Peyer's patch (tissue), 4 donors: ENCODE measurements around the gene FBN1. TPM values are rescaled to one million over a fixed set of nuclear protein-coding genes. Genes with fewer than 3 reads are reported as not detected.

Source experiments
- DNase-seq, 3 donors: peaks; one replicate each; pipeline ENCODE4 v3.0.0-alpha.2; 2017 to 2019
- H3K27ac ChIP-seq, 4 donors: fragments of 200-600 bp; sonication (generic); one replicate each; pipeline ENCODE4 v1.5.1; 2016 to 2019
- H3K27me3 ChIP-seq, 2 donors: fragments of 200-600 bp; sonication (generic); one replicate each; pipeline ENCODE4 v1.5.1; 2019
- H3K36me3 ChIP-seq, 3 donors: fragments of 200-600 bp; sonication (generic); one replicate each; pipeline ENCODE4 v1.5.1; 2016 to 2019
- H3K4me1 ChIP-seq, 4 donors: fragments of 200-600 bp; sonication (generic); one replicate each; pipeline ENCODE4 v1.5.1; 2016 to 2019
- H3K4me3 ChIP-seq, 4 donors: fragments of 200-600 bp; sonication (generic); 1 replicate in 3 of 4; 2 replicates in 1 of 4; pipeline ENCODE4 v1.5.1; 2016 to 2019; ENCODE audit warnings: mild to moderate bottlenecking in 1 of 4
- H3K9me3 ChIP-seq, 4 donors: fragments of 200-600 bp; sonication (generic); one replicate each; pipeline ENCODE4 v1.5.1; 2016 to 2019; ENCODE audit warnings: mild to moderate bottlenecking in 1 of 4
- CTCF ChIP-seq, 6 experiments: fragments of 450-650 bp in 4 of 6; fragments of 200-600 bp in 2 of 6; sonication (generic) in 1 of 6; IDR thresholded peaks; one replicate each; pipeline ENCODE4 v1.5.1; 2017 to 2019; ENCODE audit warnings: antibody characterized with exemption in 6 of 6, mild to moderate bottlenecking in 3 of 6, moderate library complexity in 1 of 6
- POLR2A ChIP-seq, 2 donors: fragments of 450-650 bp; IDR thresholded peaks; one replicate each; pipeline ENCODE4 v1.5.1; 2017; ENCODE audit warnings: antibody characterized with exemption in 2 of 2, mild to moderate bottlenecking in 2 of 2, moderate library complexity in 2 of 2
- total RNA-seq, 4 donors: library from RNA; depleted of rRNA; stranded (reverse); fragments of >200 nt; gene quantifications; one replicate each; pipeline ENCODE4 v1.1.0, GENCODE V29; 2016

The FBN1 gene
- total RNA-seq, 4 donors from 2014 or later, result 21.4 to 257 (median 60.9) TPM

- Histone ChIP-seq H3K27ac (no peak overlapping the region), H3K9me3 (no peaks in the 10 kb centered on the region), H3K27me3 (no peaks in the 10 kb centered on the region), H3K36me3 (peaks cover 0 to 8% (median 0%) of the 10 kb centered on the region in 3 donors), H3K4me3 (no peak overlapping the region), H3K4me1 (no peaks in the 10 kb centered on the region)
- TF ChIP-seq CTCF (IDR thresholded peaks at IDR 0.05), result no peak
- no peak for TF ChIP-seq POLR2A (IDR thresholded peaks at IDR 0.05)
- DNase-seq, result no peak
Measured at GRCh38 chr15:48421362-48421761, 224.1 kb downstream of the FBN1 start.

GRCh38 chr15:48419896-48420295, 225.6 kb downstream of the FBN1 start:
- no peak overlapping the region for H3K27ac ChIP-seq
- H3K4me3 ChIP-seq, result no peak overlapping the region
- H3K27me3 ChIP-seq, result no peaks in the 10 kb centered on the region
- H3K9me3 ChIP-seq, result no peaks in the 10 kb centered on the region
- no peaks in the 10 kb centered on the region for H3K4me1 ChIP-seq
- TF ChIP-seq POLR2A (IDR thresholded peaks at IDR 0.05), result no peak
- TF ChIP-seq CTCF (IDR thresholded peaks at IDR 0.05), result no peak
- no peak for DNase-seq
- peaks cover 0 to 8% (median 0%) of the 10 kb centered on the region in 3 donors for H3K36me3 ChIP-seq

GRCh38 chr15:48418343-48418742, 227.2 kb downstream of the FBN1 start:
- H3K4me3 ChIP-seq, result no peak overlapping the region
- no peak overlapping the region for H3K27ac ChIP-seq
- no peaks in the 10 kb centered on the region for H3K4me1 ChIP-seq
- TF ChIP-seq POLR2A (IDR thresholded peaks at IDR 0.05), result no peak
- no peak for TF ChIP-seq CTCF (IDR thresholded peaks at IDR 0.05)
- H3K36me3 ChIP-seq, result peaks cover 0 to 8% (median 0%) of the 10 kb centered on the region in 3 donors
- H3K9me3 ChIP-seq, result no peaks in the 10 kb centered on the region
- no peaks in the 10 kb centered on the region for H3K27me3 ChIP-seq
- DNase-seq, result no peak

- no peaks in the 10 kb centered on the region for H3K9me3 ChIP-seq
- H3K27me3 ChIP-seq, result no peaks in the 10 kb centered on the region
- H3K4me1 ChIP-seq, result no peaks in the 10 kb centered on the region
- H3K4me3 ChIP-seq, result no peak overlapping the region
- peaks cover 0 to 4% (median 0%) of the 10 kb centered on the region in 3 donors for H3K36me3 ChIP-seq
- no peak overlapping the region for H3K27ac ChIP-seq
- TF ChIP-seq POLR2A (IDR thresholded peaks at IDR 0.05) (no peak), CTCF (IDR thresholded peaks at IDR 0.05) (no peak)
- DNase-seq, result no peak
Measured at GRCh38 chr15:48416301-48416700, 229.2 kb downstream of the FBN1 start.

- no peak for TF ChIP-seq CTCF (IDR thresholded peaks at IDR 0.05)
- no peak for TF ChIP-seq POLR2A (IDR thresholded peaks at IDR 0.05)
- Histone ChIP-seq H3K36me3 (peaks cover 0 to 3% (median 0%) of the 10 kb centered on the region in 3 donors), H3K4me1 (no peaks in the 10 kb centered on the region), H3K27ac (no peak overlapping the region), H3K27me3 (no peaks in the 10 kb centered on the region), H3K4me3 (no peak overlapping the region), H3K9me3 (no peaks in the 10 kb centered on the region)
- DNase-seq, result no peak
Measured at GRCh38 chr15:48415036-48415886, 230.2 kb downstream of the FBN1 start.
